T-helper 2 cell treated with Interferon-gamma antibody and Interleukin-4, amounts not matched to agents 5 μg/mL and 100 μg/mL, for 36 hours (primary cell): ENCODE results near the gene PAPPA.

Experiments used
- DNase-seq: peaks from one replicate; pipeline ENCODE4 v3.0.0; 2021; ENCODE audit warnings: low spot score
- H3K27ac Mint-ChIP-seq: one replicate; pipeline ENCODE4 v1.8.0; 2021; ENCODE audit warnings: mild to moderate bottlenecking, mixed read lengths
- H3K27me3 Mint-ChIP-seq: one replicate; pipeline ENCODE4 v1.8.0; 2021; ENCODE audit warnings: low read depth, mixed read lengths
- H3K36me3 Mint-ChIP-seq: one replicate; pipeline ENCODE4 v1.8.0; 2021; ENCODE audit warnings: low read depth, mixed read lengths
- H3K4me1 Mint-ChIP-seq: one replicate; pipeline ENCODE4 v1.8.0; 2021; ENCODE audit warnings: low read depth, mixed read lengths
- H3K4me3 Mint-ChIP-seq: one replicate; pipeline ENCODE4 v1.8.0; 2022; ENCODE audit warnings: mild to moderate bottlenecking, moderate library complexity, mixed read lengths
- H3K9me3 Mint-ChIP-seq: one replicate; pipeline ENCODE4 v1.8.0; 2021; ENCODE audit warnings: mixed read lengths

The PAPPA gene

GRCh38 chr9:116274293-116274692 lies 120.7 kb downstream of the PAPPA start:
- H3K36me3 Mint-ChIP-seq, result no peaks in the 10 kb centered on the region
- DNase-seq, result no peak

GRCh38 chr9:116275418-116276195 lies 122.0 kb downstream of the PAPPA start:
- DNase-seq, result no peak
- no peak overlapping the region for H3K4me3 Mint-ChIP-seq
- no peaks in the 10 kb centered on the region for H3K9me3 Mint-ChIP-seq
- no peaks in the 10 kb centered on the region for H3K27me3 Mint-ChIP-seq
- H3K4me1 Mint-ChIP-seq, result no peaks in the 10 kb centered on the region
- H3K36me3 Mint-ChIP-seq, result no peaks in the 10 kb centered on the region
- no peak overlapping the region for H3K27ac Mint-ChIP-seq

More at GRCh38 chr9:116274293-116274692, 120.7 kb downstream of the PAPPA start:
- Mint-ChIP-seq H3K27me3 (no peaks in the 10 kb centered on the region), H3K4me3 (no peak overlapping the region), H3K9me3 (no peaks in the 10 kb centered on the region), H3K4me1 (no peaks in the 10 kb centered on the region), H3K27ac (no peak overlapping the region)

GRCh38 chr9:116276196-116276493 lies 122.6 kb downstream of the PAPPA start:
- H3K27ac Mint-ChIP-seq, result no peak overlapping the region
- no peaks in the 10 kb centered on the region for H3K4me1 Mint-ChIP-seq
- H3K9me3 Mint-ChIP-seq, result no peaks in the 10 kb centered on the region
- H3K36me3 Mint-ChIP-seq, result no peaks in the 10 kb centered on the region
- H3K4me3 Mint-ChIP-seq, result no peak overlapping the region
- no peaks in the 10 kb centered on the region for H3K27me3 Mint-ChIP-seq
- DNase-seq, result no peak

GRCh38 chr9:116276651-116277121 lies 123.1 kb downstream of the PAPPA start:
- H3K9me3 Mint-ChIP-seq, result no peaks in the 10 kb centered on the region
- DNase-seq, result no peak
- H3K4me3 Mint-ChIP-seq, result no peak overlapping the region
- H3K27me3 Mint-ChIP-seq, result no peaks in the 10 kb centered on the region
- H3K27ac Mint-ChIP-seq, result no peak overlapping the region
- H3K4me1 Mint-ChIP-seq, result no peaks in the 10 kb centered on the region
- H3K36me3 Mint-ChIP-seq, result no peaks in the 10 kb centered on the region

GRCh38 chr9:116278326-116278725 lies 124.7 kb downstream of the PAPPA start:
- H3K4me3 Mint-ChIP-seq, result no peak overlapping the region
- no peak for DNase-seq
- H3K36me3 Mint-ChIP-seq, result no peaks in the 10 kb centered on the region
- no peaks in the 10 kb centered on the region for H3K9me3 Mint-ChIP-seq
- no peak overlapping the region for H3K27ac Mint-ChIP-seq
- no peaks in the 10 kb centered on the region for H3K27me3 Mint-ChIP-seq
- no peaks in the 10 kb centered on the region for H3K4me1 Mint-ChIP-seq

- Mint-ChIP-seq H3K27ac (no peak overlapping the region), H3K4me3 (no peak overlapping the region), H3K36me3 (no peaks in the 10 kb centered on the region), H3K4me1 (no peaks in the 10 kb centered on the region), H3K9me3 (no peaks in the 10 kb centered on the region), H3K27me3 (no peaks in the 10 kb centered on the region)
- DNase-seq, result no peak
Measured at GRCh38 chr9:116279230-116279629, 125.6 kb downstream of the PAPPA start.

GRCh38 chr9:116280529-116280928 lies 126.9 kb downstream of the PAPPA start:
- Mint-ChIP-seq H3K9me3 (no peaks in the 10 kb centered on the region), H3K4me3 (no peak overlapping the region), H3K27ac (no peak overlapping the region), H3K27me3 (no peaks in the 10 kb centered on the region), H3K4me1 (no peaks in the 10 kb centered on the region), H3K36me3 (no peaks in the 10 kb centered on the region)
- no peak for DNase-seq

GRCh38 chr9:116282597-116282996 lies 129.0 kb downstream of the PAPPA start:
- H3K4me3 Mint-ChIP-seq, result no peak overlapping the region
- no peaks in the 10 kb centered on the region for H3K9me3 Mint-ChIP-seq
- no peak for DNase-seq
- H3K27ac Mint-ChIP-seq, result no peak overlapping the region
- no peaks in the 10 kb centered on the region for H3K27me3 Mint-ChIP-seq
- H3K36me3 Mint-ChIP-seq, result no peaks in the 10 kb centered on the region
- no peaks in the 10 kb centered on the region for H3K4me1 Mint-ChIP-seq

- DNase-seq, result no peak
- H3K36me3 Mint-ChIP-seq, result no peaks in the 10 kb centered on the region
- no peaks in the 10 kb centered on the region for H3K27me3 Mint-ChIP-seq
- H3K27ac Mint-ChIP-seq, result no peak overlapping the region
- H3K4me3 Mint-ChIP-seq, result no peak overlapping the region
- H3K9me3 Mint-ChIP-seq, result no peaks in the 10 kb centered on the region
- no peaks in the 10 kb centered on the region for H3K4me1 Mint-ChIP-seq
Measured at GRCh38 chr9:116284518-116284917, 130.9 kb downstream of the PAPPA start.

GRCh38 chr9:116285320-116285719 lies 131.7 kb downstream of the PAPPA start:
- DNase-seq, result no peak
- no peaks in the 10 kb centered on the region for H3K36me3 Mint-ChIP-seq

GRCh38 chr9:116286297-116286696 lies 132.7 kb downstream of the PAPPA start:
- DNase-seq, result no peak
- H3K36me3 Mint-ChIP-seq, result no peaks in the 10 kb centered on the region
- H3K27me3 Mint-ChIP-seq, result no peaks in the 10 kb centered on the region
- H3K4me3 Mint-ChIP-seq, result no peak overlapping the region
- H3K9me3 Mint-ChIP-seq, result no peaks in the 10 kb centered on the region
- no peak overlapping the region for H3K27ac Mint-ChIP-seq
- H3K4me1 Mint-ChIP-seq, result no peaks in the 10 kb centered on the region

More at GRCh38 chr9:116285320-116285719, 131.7 kb downstream of the PAPPA start:
- no peaks in the 10 kb centered on the region for H3K27me3 Mint-ChIP-seq
- H3K9me3 Mint-ChIP-seq, result no peaks in the 10 kb centered on the region
- H3K4me1 Mint-ChIP-seq, result no peaks in the 10 kb centered on the region
- no peak overlapping the region for H3K27ac Mint-ChIP-seq
- no peak overlapping the region for H3K4me3 Mint-ChIP-seq

- no peak overlapping the region for H3K4me3 Mint-ChIP-seq
Measured at GRCh38 chr9:116287721-116288120, 134.1 kb downstream of the PAPPA start.

GRCh38 chr9:116288658-116289057 lies 135.1 kb downstream of the PAPPA start:
- Mint-ChIP-seq H3K27ac (no peak overlapping the region), H3K4me1 (no peaks in the 10 kb centered on the region), H3K9me3 (no peaks in the 10 kb centered on the region), H3K27me3 (no peaks in the 10 kb centered on the region), H3K4me3 (no peak overlapping the region), H3K36me3 (no peaks in the 10 kb centered on the region)
- no peak for DNase-seq

More at GRCh38 chr9:116287721-116288120, 134.1 kb downstream of the PAPPA start:
- no peaks in the 10 kb centered on the region for H3K4me1 Mint-ChIP-seq
- no peak for DNase-seq
- H3K9me3 Mint-ChIP-seq, result no peaks in the 10 kb centered on the region
- H3K36me3 Mint-ChIP-seq, result no peaks in the 10 kb centered on the region
- no peaks in the 10 kb centered on the region for H3K27me3 Mint-ChIP-seq
- no peak overlapping the region for H3K27ac Mint-ChIP-seq

GRCh38 chr9:116297346-116297745 lies 143.8 kb downstream of the PAPPA start:
- DNase-seq, result no peak
- Mint-ChIP-seq H3K36me3 (no peaks in the 10 kb centered on the region), H3K4me1 (no peaks in the 10 kb centered on the region), H3K9me3 (no peaks in the 10 kb centered on the region), H3K4me3 (no peak overlapping the region), H3K27me3 (no peaks in the 10 kb centered on the region), H3K27ac (no peak overlapping the region)

GRCh38 chr9:116298249-116298648 lies 144.7 kb downstream of the PAPPA start:
- Mint-ChIP-seq H3K4me1 (no peaks in the 10 kb centered on the region), H3K4me3 (no peak overlapping the region), H3K36me3 (no peaks in the 10 kb centered on the region), H3K9me3 (no peaks in the 10 kb centered on the region), H3K27me3 (no peaks in the 10 kb centered on the region), H3K27ac (no peak overlapping the region)
- no peak for DNase-seq
